Left lung (tissue), 10 donors: ENCODE data around the gene AHCYL1. TPM values are rescaled to one million over a fixed set of nuclear protein-coding genes. Genes with fewer than 3 reads are reported as not detected.
A peak's percentile ranks its signal among the peaks of the same experiment; 100 is the strongest.
"Not testable (repeated sequence)": the region's sequence is repeated elsewhere in the genome, so short reads cannot be mapped to it uniquely, and the experiment has no call there.

Experiments used
- ATAC-seq: fragments of 200-7000 bp; cut with Tn5 transposase; one replicate; pipeline ENCODE4 v1.9.1; 2020; ENCODE audit warnings: moderate library complexity
- DNase-seq, 4 donors: peaks; one replicate each; pipeline ENCODE4 v3.0.0-alpha.2; 2013 to 2020
- H3K27ac ChIP-seq, 2 donors: fragments of 200-600 bp; sonication (generic) in 1 of 2; one replicate each; pipeline versions ENCODE4 v1.5.0 to v1.8.0; 2020 to 2021
- H3K27me3 ChIP-seq, 2 donors: fragments of 200-600 bp; sonication (generic) in 1 of 2; one replicate each; pipeline versions ENCODE4 v1.5.0 to v1.8.0; 2020 to 2021
- H3K36me3 ChIP-seq, 2 donors: fragments of 200-600 bp; sonication (generic) in 1 of 2; one replicate each; pipeline versions ENCODE4 v1.5.0 to v1.8.0; 2020 to 2021
- H3K4me1 ChIP-seq, 2 donors: fragments of 200-600 bp; one replicate each; pipeline ENCODE4 v1.8.0; 2021
- H3K4me3 ChIP-seq, 2 donors: fragments of 200-600 bp; sonication (generic) in 1 of 2; one replicate each; pipeline versions ENCODE4 v1.5.0 to v1.8.0; 2020 to 2021; ENCODE audit warnings: mild to moderate bottlenecking in 1 of 2
- H3K9me3 ChIP-seq, 2 donors: fragments of 200-600 bp; sonication (generic) in 1 of 2; one replicate each; pipeline versions ENCODE4 v1.5.0 to v1.8.0; 2020 to 2021
- intact Hi-C, 2 donors: fragments of 100-400 bp; cut with DNase I; formaldehyde crosslinking; loops; one replicate each; pipeline versions ENCODE4 v1.11.2 to v1.14.2; 2022
- polyA plus RNA-seq, 6 donors: library from polyadenylated mRNA; unstranded; fragments of 120-200 nt; gene quantifications; one replicate each; pipeline ENCODE4 v1.2.1, GENCODE V29; 2013; ENCODE audit not compliant: insufficient read length in 6 of 6
- total RNA-seq, 2 donors: library from RNA; stranded (reverse); fragmentation: NEBNext Ultra II Directional; extraction: Animal tissue kit (Norgen Biotek cat#: 25700); gene quantifications; one replicate each; pipeline ENCODE4 v1.2.1, GENCODE V29; 2021
- TF ChIP-seq, protein P1 (sequence below), 2 donors: fragments of 200-600 bp; sonication (generic) in 1 of 2; IDR thresholded peaks; one replicate each; pipeline versions ENCODE4 v1.5.0 to v1.8.0; 2021; ENCODE audit warnings: antibody characterized with exemption in 2 of 2
- donor health status: DM: no; HTN: yes; CAD: no.
- donor health status: DM: no; HTN: no; CAD: no.

AHCYL1 gene
- total and polyA plus RNA-seq, 8 donors: 73.3 to 116 (median 83.9) TPM

DNA sequence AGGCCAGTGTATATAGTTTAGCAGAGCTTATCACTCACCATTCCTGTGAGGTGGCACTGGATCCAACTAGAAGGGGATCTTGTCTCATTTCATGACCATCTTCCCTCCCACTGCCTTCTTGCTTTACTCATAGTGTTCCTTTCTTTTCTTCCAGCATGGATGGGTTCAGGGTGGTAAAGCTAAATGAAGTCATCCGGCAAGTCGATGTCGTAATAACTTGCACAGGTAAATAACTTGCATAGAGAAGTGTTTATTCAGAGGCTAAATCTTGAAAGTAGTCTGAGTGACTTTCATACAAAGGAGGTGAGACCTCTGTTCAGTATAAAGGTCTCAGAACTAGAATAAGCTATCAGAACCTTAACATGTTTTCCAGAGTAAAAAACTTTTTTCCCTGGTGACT is 33.2 kb downstream of the AHCYL1 start:
- Histone ChIP-seq H3K4me1 (no peaks in the 10 kb centered on the region), H3K27ac (no peak overlapping the region), H3K36me3 (peaks cover 5 to 100% of the 10 kb centered on the region in 2 donors), H3K9me3 (no peaks in the 10 kb centered on the region), H3K4me3 (no peak overlapping the region), H3K27me3 (no peaks in the 10 kb centered on the region)
- no peak for DNase-seq
- peak; percentile 55 for ATAC-seq
- TF ChIP-seq, protein P1, sequence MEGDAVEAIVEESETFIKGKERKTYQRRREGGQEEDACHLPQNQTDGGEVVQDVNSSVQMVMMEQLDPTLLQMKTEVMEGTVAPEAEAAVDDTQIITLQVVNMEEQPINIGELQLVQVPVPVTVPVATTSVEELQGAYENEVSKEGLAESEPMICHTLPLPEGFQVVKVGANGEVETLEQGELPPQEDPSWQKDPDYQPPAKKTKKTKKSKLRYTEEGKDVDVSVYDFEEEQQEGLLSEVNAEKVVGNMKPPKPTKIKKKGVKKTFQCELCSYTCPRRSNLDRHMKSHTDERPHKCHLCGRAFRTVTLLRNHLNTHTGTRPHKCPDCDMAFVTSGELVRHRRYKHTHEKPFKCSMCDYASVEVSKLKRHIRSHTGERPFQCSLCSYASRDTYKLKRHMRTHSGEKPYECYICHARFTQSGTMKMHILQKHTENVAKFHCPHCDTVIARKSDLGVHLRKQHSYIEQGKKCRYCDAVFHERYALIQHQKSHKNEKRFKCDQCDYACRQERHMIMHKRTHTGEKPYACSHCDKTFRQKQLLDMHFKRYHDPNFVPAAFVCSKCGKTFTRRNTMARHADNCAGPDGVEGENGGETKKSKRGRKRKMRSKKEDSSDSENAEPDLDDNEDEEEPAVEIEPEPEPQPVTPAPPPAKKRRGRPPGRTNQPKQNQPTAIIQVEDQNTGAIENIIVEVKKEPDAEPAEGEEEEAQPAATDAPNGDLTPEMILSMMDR (IDR thresholded peaks at IDR 0.05): no peak
- intact Hi-C loops: no loop called here

DNA sequence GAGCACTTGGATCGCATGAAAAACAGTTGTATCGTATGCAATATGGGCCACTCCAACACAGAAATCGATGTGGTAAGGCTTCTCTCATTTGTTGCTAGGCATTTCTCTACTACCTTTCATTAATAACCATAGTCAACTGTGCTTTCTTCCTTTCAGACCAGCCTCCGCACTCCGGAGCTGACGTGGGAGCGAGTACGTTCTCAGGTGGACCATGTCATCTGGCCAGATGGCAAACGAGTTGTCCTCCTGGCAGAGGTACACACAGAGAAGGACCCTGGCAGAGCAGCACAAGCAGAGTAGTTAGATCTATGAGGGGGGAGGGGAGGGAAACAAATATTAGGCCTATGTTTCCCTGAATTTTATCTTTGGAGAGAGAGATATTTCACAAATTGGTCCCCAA is 33.8 kb downstream of the AHCYL1 start:
- TF ChIP-seq, protein P1 (IDR thresholded peaks at IDR 0.05): no peak
- Histone ChIP-seq H3K9me3 (no peaks in the 10 kb centered on the region), H3K4me1 (no peaks in the 10 kb centered on the region), H3K36me3 (peaks cover 5 to 100% of the 10 kb centered on the region in 2 donors), H3K4me3 (no peak overlapping the region), H3K27ac (no peak overlapping the region), H3K27me3 (no peaks in the 10 kb centered on the region)
- intact Hi-C loops: no loop called here
- ATAC-seq (no peak), DNase-seq (no peak)

DNA sequence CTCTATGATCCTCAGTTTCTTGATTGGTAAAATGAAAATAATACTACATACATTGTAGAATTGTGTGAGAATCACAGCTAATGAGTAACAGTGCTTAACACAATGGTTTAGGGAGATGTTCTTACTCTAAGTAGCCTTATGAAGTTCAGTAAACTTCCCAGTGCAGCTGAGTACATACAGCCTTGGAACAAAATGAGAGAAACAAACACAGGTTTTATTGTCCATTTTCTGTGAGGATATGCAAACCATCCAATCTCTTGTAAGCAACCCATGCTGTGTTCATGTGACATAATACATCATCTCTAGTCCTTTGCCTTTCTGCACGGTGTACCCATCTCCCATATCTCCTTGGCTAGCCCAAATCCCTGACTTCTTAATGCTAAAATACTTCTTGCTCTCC is 35.2 kb downstream of the AHCYL1 start:
- ATAC-seq (no peak), DNase-seq (no peak)
- Histone ChIP-seq H3K36me3 (peaks cover 5 to 98% of the 10 kb centered on the region in 2 donors), H3K27ac (no peak overlapping the region), H3K27me3 (no peaks in the 10 kb centered on the region), H3K9me3 (no peaks in the 10 kb centered on the region), H3K4me1 (no peaks in the 10 kb centered on the region), H3K4me3 (no peak overlapping the region)
- TF ChIP-seq, protein P1 (IDR thresholded peaks at IDR 0.05): no peak
- intact Hi-C loops: no loop called here

DNA sequence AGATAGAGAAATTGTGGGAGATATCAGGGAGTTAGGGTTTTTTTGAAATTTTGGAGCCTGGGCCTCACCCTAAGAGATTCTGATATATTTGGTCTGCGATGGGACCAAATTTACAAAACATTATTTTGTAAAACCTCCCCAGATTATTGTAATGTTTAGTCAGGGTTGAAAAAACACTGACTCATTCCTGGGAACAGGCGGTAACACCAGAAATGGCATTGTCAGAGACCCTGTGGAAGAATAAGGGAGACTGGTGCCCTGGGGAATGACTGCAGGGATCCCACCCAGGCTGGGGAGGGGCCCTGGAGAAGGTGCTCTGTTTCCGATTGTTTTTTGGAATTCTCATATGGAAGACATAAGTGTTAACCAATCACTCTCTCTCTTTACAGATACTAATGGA is 36.7 kb downstream of the AHCYL1 start:
- H3K27ac ChIP-seq: no peak overlapping the region
- TF ChIP-seq, protein P1 (IDR thresholded peaks at IDR 0.05): no peak
- no peaks in the 10 kb centered on the region for H3K9me3 ChIP-seq
- peaks cover 5 to 92% of the 10 kb centered on the region in 2 donors for H3K36me3 ChIP-seq
- DNase-seq (no peak), ATAC-seq (no peak)
- no peaks in the 10 kb centered on the region for H3K4me1 ChIP-seq
- intact Hi-C loops: no loop called here
- H3K4me3 ChIP-seq: no peak overlapping the region
- H3K27me3 ChIP-seq: no peaks in the 10 kb centered on the region

DNA sequence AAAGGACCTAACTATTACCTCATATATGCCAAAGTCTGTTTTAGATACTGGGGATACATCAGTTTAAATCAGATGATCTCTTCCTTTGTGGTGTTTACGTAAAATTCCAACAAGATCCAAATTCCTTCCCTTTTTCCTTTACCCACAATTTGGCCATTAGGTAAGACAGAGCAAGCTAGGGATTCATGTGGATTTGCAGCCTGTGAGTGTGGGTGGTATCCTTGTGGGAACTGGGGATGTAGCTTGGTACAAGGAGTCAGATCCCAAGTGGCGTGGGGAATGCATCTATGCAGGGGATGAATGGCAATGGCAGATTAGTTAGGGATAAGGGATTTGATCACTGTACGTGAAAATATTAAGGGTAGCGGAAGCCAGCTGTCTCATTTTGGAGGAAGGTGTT is 40.0 kb downstream of the AHCYL1 start:
- ATAC-seq: no peak
- no peaks in the 10 kb centered on the region for H3K27me3 ChIP-seq
- H3K9me3 ChIP-seq: no peaks in the 10 kb centered on the region
- H3K36me3 ChIP-seq: peaks cover 0 to 58% of the 10 kb centered on the region in 2 donors
- no peak for DNase-seq
- no peaks in the 10 kb centered on the region for H3K4me1 ChIP-seq
- no peak overlapping the region for H3K4me3 ChIP-seq
- H3K27ac ChIP-seq: no peak overlapping the region
- intact Hi-C loops: no loop called here
- TF ChIP-seq, protein P1 (IDR thresholded peaks at IDR 0.05): no peak

DNA sequence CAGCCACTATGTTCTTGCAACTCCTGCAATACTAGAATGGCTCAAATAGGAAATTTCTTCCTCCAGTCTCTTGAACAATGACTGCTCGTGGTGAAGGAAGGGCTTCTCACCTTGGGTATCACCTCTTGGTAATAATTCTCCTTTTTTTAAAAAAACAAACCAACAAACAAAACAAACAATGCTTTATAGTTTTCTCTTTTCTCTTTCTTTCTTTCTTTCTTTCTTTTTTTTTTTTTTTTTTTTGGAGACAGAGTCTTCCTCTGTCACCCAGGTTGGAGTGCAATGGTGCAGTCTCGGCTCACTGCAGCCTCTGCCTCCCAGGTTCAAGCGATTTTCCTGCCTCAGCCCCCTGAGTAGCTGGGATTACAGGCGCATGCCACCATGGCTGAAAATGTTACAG is 46.1 kb downstream of the AHCYL1 start:
- ATAC-seq, H3K4me3 ChIP-seq, intact Hi-C loops, H3K27me3 ChIP-seq, H3K9me3 ChIP-seq, H3K36me3 ChIP-seq, DNase-seq: not testable (repeated sequence)
- peak overlapping the region in 1 of 2 donors; percentile 43 for H3K27ac ChIP-seq
- H3K4me1 ChIP-seq: peaks cover 5 to 18% of the 10 kb centered on the region in 2 donors
